GM13977 (cell line): ENCODE measurements around the gene GIPC3.
A peak's percentile ranks its signal among the peaks of the same experiment; 100 is the strongest.
"Not testable (repeated sequence)": the region's sequence is repeated elsewhere in the genome, so short reads cannot be mapped to it uniquely, and the experiment has no call there.

Experiments used
- DNase-seq: peaks from one replicate; pipeline ENCODE4 v3.0.0; 2012; ENCODE audit warnings: low spot score
- CTCF ChIP-seq: IDR thresholded peaks from 2 replicates; pipeline ENCODE4 v1.5.1; 2012; ENCODE audit warnings: mild to moderate bottlenecking, control low read depth; ENCODE audit not compliant: insufficient read depth; ENCODE audit errors: extremely low read depth, missing control alignments
- in situ Hi-C: fragments of 300-500 bp; cut with MboI; formaldehyde crosslinking; loops from one replicate; pipeline ENCODE4 v1.12.0; 2022; ENCODE audit warnings: low sequenced_read_pairs, low pct_unique_long_range_greater_than_20kb, mixed read lengths, inconsistent platforms; ENCODE audit not compliant: unreplicated experiment

The GIPC3 gene

GRCh38 chr19:3576696-3577443 is 8.4 kb upstream of the GIPC3 start:
- peak; percentile 38 for DNase-seq
- in situ Hi-C loops = no loop called here
- no peak for TF ChIP-seq CTCF

GRCh38 chr19:3577723-3578344 is 7.4 kb upstream of the GIPC3 start:
- in situ Hi-C loops = no loop called here
- TF ChIP-seq CTCF = no peak
- peak; percentile 12 for DNase-seq

GRCh38 chr19:3578390-3578789 is 6.9 kb upstream of the GIPC3 start:
- in situ Hi-C loops = no loop called here
- peak; percentile 6 for DNase-seq
- TF ChIP-seq CTCF = no peak

GRCh38 chr19:3580156-3580934 is 4.9 kb upstream of the GIPC3 start:
- in situ Hi-C loops = no loop called here
- no peak for TF ChIP-seq CTCF
- DNase-seq = no peak

- DNase-seq, in situ Hi-C loops: not testable (repeated sequence)
Observed at GRCh38 chr19:3581792-3582191, 3.5 kb upstream of the GIPC3 start.

- DNase-seq, in situ Hi-C loops: not testable (repeated sequence)
Observed at GRCh38 chr19:3584036-3584802, 1.1 kb upstream of the GIPC3 start.

- in situ Hi-C loops = no loop called here
- peak; percentile 53 for TF ChIP-seq CTCF
- no peak for DNase-seq
Observed at GRCh38 chr19:3586127-3586626, 899 bp downstream of the GIPC3 start.
